ENCODE data around the gene MED19. TPM values are rescaled to one million over a fixed set of nuclear protein-coding genes. Genes with fewer than 3 reads are reported as not detected.
"Not testable (repeated sequence)": the region's sequence is repeated elsewhere in the genome, so short reads cannot be mapped to it uniquely, and the experiment has no call there.

Gene MED19
- total RNA-seq, 6 experiments from 2014 or later = 19.1 to 22.4 (median 21.8) TPM

- H3K4me1 Mint-ChIP-seq (ENCODE audit: low read depth) = peaks cover 19% of the 10 kb centered on the region
- H3K27ac Mint-ChIP-seq = no peak overlapping the region
- no peaks in the 10 kb centered on the region for H3K9me3 Mint-ChIP-seq
- H3K36me3 Mint-ChIP-seq (ENCODE audit: low read depth) = no peaks in the 10 kb centered on the region
- no peak for DNase-seq
- no peaks in the 10 kb centered on the region; the same call in 1 of the 2 replicates for H3K27me3 Mint-ChIP-seq (ENCODE audit: insufficient read depth)
- no peak overlapping the region for H3K4me3 Mint-ChIP-seq
- TF ChIP-seq, protein P1, sequence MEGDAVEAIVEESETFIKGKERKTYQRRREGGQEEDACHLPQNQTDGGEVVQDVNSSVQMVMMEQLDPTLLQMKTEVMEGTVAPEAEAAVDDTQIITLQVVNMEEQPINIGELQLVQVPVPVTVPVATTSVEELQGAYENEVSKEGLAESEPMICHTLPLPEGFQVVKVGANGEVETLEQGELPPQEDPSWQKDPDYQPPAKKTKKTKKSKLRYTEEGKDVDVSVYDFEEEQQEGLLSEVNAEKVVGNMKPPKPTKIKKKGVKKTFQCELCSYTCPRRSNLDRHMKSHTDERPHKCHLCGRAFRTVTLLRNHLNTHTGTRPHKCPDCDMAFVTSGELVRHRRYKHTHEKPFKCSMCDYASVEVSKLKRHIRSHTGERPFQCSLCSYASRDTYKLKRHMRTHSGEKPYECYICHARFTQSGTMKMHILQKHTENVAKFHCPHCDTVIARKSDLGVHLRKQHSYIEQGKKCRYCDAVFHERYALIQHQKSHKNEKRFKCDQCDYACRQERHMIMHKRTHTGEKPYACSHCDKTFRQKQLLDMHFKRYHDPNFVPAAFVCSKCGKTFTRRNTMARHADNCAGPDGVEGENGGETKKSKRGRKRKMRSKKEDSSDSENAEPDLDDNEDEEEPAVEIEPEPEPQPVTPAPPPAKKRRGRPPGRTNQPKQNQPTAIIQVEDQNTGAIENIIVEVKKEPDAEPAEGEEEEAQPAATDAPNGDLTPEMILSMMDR (IDR thresholded peaks at IDR 0.05) = no peak
Measured at GRCh38 chr11:57735619-57736298, 23.7 kb upstream of the MED19 start.

DNA sequence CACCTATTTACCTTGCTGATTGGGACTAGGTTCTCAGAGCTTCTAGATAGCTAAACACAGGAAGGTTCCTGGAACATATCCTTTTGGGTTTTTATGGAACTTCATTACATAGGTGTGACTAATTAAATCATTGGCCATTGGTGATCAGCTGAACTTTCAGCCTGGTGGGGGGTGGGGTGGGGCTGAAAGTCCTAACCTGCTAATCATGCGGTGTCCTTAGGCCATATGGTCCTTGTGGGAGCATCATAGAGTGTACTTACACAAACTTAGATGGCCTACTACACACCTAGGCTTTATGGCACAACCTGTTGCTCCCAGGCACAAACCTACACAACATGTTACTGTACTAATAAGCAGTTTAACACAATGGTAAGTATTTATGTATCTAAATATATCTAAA lies 20.6 kb upstream of the MED19 start:
- TF ChIP-seq, protein P1 (IDR thresholded peaks at IDR 0.05) = no peak
- H3K4me1 Mint-ChIP-seq (ENCODE audit: low read depth) = peaks cover 9% of the 10 kb centered on the region; the same call in 1 of the 2 replicates

DNA sequence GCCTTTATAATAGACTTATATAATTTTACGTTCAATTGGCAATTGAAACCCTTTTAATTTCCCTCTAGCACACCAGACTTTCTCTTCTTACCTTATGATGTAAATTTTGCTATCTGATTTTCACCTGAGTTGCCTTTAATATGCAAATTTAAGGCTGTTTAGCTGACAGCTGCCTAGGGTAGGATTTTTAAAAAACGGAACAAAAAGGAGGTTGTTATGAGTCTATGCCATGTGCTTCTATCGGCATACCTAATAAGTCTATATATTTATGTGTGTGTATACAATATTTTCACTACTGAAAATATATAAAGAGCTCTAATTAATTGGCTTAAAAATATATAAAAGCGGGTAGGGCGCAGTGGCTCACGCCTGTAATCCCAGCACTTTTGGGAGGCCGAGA lies 17.5 kb upstream of the MED19 start:
- no peak overlapping the region for H3K4me3 Mint-ChIP-seq
- TF ChIP-seq, protein P1 (IDR thresholded peaks at IDR 0.05) = no peak
- no peaks in the 10 kb centered on the region for H3K36me3 Mint-ChIP-seq (ENCODE audit: low read depth)
- H3K9me3 Mint-ChIP-seq = no peaks in the 10 kb centered on the region
- H3K4me1 Mint-ChIP-seq (ENCODE audit: low read depth) = peaks cover 9% of the 10 kb centered on the region; the same call in 1 of the 2 replicates
- no peak for DNase-seq
- H3K27ac Mint-ChIP-seq = no peak overlapping the region
- H3K27me3 Mint-ChIP-seq (ENCODE audit: insufficient read depth) = no peaks in the 10 kb centered on the region; the same call in 1 of the 2 replicates

More for the DNA sequence above, 20.6 kb upstream of the MED19 start:
- H3K4me3 Mint-ChIP-seq = no peak overlapping the region
- DNase-seq = no peak
- H3K27ac Mint-ChIP-seq = no peak overlapping the region
- no peaks in the 10 kb centered on the region for H3K9me3 Mint-ChIP-seq
- H3K27me3 Mint-ChIP-seq (ENCODE audit: insufficient read depth) = no peaks in the 10 kb centered on the region; the same call in 1 of the 2 replicates
- no peaks in the 10 kb centered on the region for H3K36me3 Mint-ChIP-seq (ENCODE audit: low read depth)

- no peak overlapping the region; the same call in 1 of the 2 replicates for H3K27ac Mint-ChIP-seq
- peaks cover 9% of the 10 kb centered on the region; the same call in 1 of the 2 replicates for H3K4me1 Mint-ChIP-seq (ENCODE audit: low read depth)
- no peaks in the 10 kb centered on the region for H3K9me3 Mint-ChIP-seq
Measured at GRCh38 chr11:57728829-57729228, 16.8 kb upstream of the MED19 start.

GRCh38 chr11:57727185-57727584 lies 15.2 kb upstream of the MED19 start:
- DNase-seq = no peak
- Mint-ChIP-seq H3K36me3 (ENCODE audit: low read depth) (no peaks in the 10 kb centered on the region), H3K4me1 (ENCODE audit: low read depth) (peaks cover 8% of the 10 kb centered on the region; the same call in 1 of the 2 replicates), H3K4me3 (no peak overlapping the region), H3K27ac (no peak overlapping the region; the same call in 1 of the 2 replicates), H3K9me3 (no peaks in the 10 kb centered on the region), H3K27me3 (ENCODE audit: insufficient read depth) (no peaks in the 10 kb centered on the region)
- TF ChIP-seq, protein P1 (IDR thresholded peaks at IDR 0.05) = no peak

More at GRCh38 chr11:57728829-57729228, 16.8 kb upstream of the MED19 start:
- DNase-seq = no peak
- TF ChIP-seq, protein P1 (IDR thresholded peaks at IDR 0.05) = no peak
- Mint-ChIP-seq H3K27me3 (ENCODE audit: insufficient read depth) (no peaks in the 10 kb centered on the region), H3K36me3 (ENCODE audit: low read depth) (no peaks in the 10 kb centered on the region), H3K4me3 (no peak overlapping the region)

GRCh38 chr11:57716726-57717125 lies 4.7 kb upstream of the MED19 start:
- H3K36me3 Mint-ChIP-seq (ENCODE audit: low read depth); H3K27me3 Mint-ChIP-seq (ENCODE audit: insufficient read depth); DNase-seq; H3K9me3 Mint-ChIP-seq; H3K4me3 Mint-ChIP-seq; H3K27ac Mint-ChIP-seq: not testable (repeated sequence)
- peaks cover 14% of the 10 kb centered on the region for H3K4me1 Mint-ChIP-seq (ENCODE audit: low read depth)
